RWPE2 (cell line): Measurements from ENCODE around the gene CFDP1.

Experiments
- ATAC-seq: fragments of 200-7000 bp; cut with Tn5 transposase; 3 replicates; pipeline ENCODE4 v1.9.1; 2021; ENCODE audit warnings: low read depth
- DNase-seq: peaks from one replicate; pipeline ENCODE4 v3.0.0-alpha.2; 2020; ENCODE audit warnings: low spot score
- H3K27ac ChIP-seq: fragments of 450-650 bp; 2 replicates; pipeline ENCODE4 v1.5.1; 2017; ENCODE audit warnings: mild to moderate bottlenecking; ENCODE audit not compliant: poor library complexity, severe bottlenecking
- H3K27me3 ChIP-seq: fragments of 250-450 bp; sonication (Bioruptor Pico); 2 replicates; pipeline ENCODE4 v1.5.1; 2021; ENCODE audit warnings: mild to moderate bottlenecking, moderate library complexity; ENCODE audit not compliant: insufficient read depth, poor library complexity, severe bottlenecking
- H3K36me3 ChIP-seq: fragments of 250-450 bp; sonication (Bioruptor Pico); 2 replicates; pipeline ENCODE4 v1.5.1; 2020; ENCODE audit warnings: low read depth, mild to moderate bottlenecking, moderate library complexity
- H3K4me1 ChIP-seq: fragments of 250-450 bp; sonication (Bioruptor Pico); 2 replicates; pipeline ENCODE4 v1.5.1; 2021; ENCODE audit warnings: mild to moderate bottlenecking, moderate library complexity; ENCODE audit not compliant: insufficient read depth, poor library complexity, severe bottlenecking
- H3K4me3 ChIP-seq: fragments of 250-450 bp; sonication (Bioruptor Pico); 2 replicates; pipeline ENCODE4 v1.5.1; 2021; ENCODE audit warnings: mild to moderate bottlenecking, moderate library complexity; ENCODE audit not compliant: severe bottlenecking
- H3K9me3 ChIP-seq: fragments of 250-450 bp; sonication (Bioruptor Pico); 2 replicates; pipeline ENCODE4 v1.5.1; 2021; ENCODE audit warnings: mild to moderate bottlenecking, moderate library complexity; ENCODE audit not compliant: severe bottlenecking
- TF ChIP-seq, protein P1 (sequence below): fragments of 450-650 bp; IDR thresholded peaks from one replicate; pipeline ENCODE4 v1.5.1; 2017; ENCODE audit warnings: mild to moderate bottlenecking, moderate library complexity; ENCODE audit not compliant: poor library complexity, severe bottlenecking

Gene CFDP1

DNA sequence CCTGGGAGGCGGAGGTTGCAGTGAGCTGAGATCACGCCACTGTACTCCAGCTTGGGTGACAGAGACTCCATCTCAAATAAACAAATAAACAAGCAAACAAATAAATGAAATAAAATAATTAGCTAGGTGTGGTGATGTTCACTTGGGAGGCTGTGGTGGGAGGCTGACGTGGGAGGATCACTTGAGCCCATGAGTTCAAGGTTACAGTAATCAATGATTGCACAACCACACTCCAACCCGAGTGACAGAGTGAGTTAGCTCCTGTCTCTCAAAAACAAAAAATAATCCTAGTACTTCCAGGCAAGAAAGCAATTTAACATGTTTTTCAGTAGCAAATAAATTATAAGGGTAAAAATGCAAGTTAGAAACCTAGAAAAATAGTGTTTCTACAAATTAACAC is 26.4 kb downstream of the CFDP1 start:
- H3K36me3 ChIP-seq, result peaks cover 59% of the 10 kb centered on the region
- TF ChIP-seq, protein P1, sequence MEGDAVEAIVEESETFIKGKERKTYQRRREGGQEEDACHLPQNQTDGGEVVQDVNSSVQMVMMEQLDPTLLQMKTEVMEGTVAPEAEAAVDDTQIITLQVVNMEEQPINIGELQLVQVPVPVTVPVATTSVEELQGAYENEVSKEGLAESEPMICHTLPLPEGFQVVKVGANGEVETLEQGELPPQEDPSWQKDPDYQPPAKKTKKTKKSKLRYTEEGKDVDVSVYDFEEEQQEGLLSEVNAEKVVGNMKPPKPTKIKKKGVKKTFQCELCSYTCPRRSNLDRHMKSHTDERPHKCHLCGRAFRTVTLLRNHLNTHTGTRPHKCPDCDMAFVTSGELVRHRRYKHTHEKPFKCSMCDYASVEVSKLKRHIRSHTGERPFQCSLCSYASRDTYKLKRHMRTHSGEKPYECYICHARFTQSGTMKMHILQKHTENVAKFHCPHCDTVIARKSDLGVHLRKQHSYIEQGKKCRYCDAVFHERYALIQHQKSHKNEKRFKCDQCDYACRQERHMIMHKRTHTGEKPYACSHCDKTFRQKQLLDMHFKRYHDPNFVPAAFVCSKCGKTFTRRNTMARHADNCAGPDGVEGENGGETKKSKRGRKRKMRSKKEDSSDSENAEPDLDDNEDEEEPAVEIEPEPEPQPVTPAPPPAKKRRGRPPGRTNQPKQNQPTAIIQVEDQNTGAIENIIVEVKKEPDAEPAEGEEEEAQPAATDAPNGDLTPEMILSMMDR, result no peak
- no peak overlapping the region for H3K4me3 ChIP-seq
- no peaks in the 10 kb centered on the region for H3K27me3 ChIP-seq
- H3K9me3 ChIP-seq, result no peaks in the 10 kb centered on the region
- no peak for ATAC-seq
- H3K4me1 ChIP-seq, result peaks cover 8% of the 10 kb centered on the region
- no peak overlapping the region for H3K27ac ChIP-seq
- DNase-seq, result no peak

- Histone ChIP-seq H3K4me3 (no peak overlapping the region), H3K36me3 (peaks cover 36% of the 10 kb centered on the region), H3K9me3 (no peaks in the 10 kb centered on the region), H3K27ac (no peak overlapping the region), H3K27me3 (no peaks in the 10 kb centered on the region), H3K4me1 (peaks cover 9% of the 10 kb centered on the region)
- no peak for DNase-seq
- ATAC-seq, result no peak
- TF ChIP-seq, protein P1, result peak; percentile 82
These were observed 30.4 kb downstream of the CFDP1 start for GRCh38 chr16:75402821-75403475.

GRCh38 chr16:75402159-75402820 is 31.0 kb downstream of the CFDP1 start:
- no peak for ATAC-seq
- H3K36me3 ChIP-seq, result peaks cover 35% of the 10 kb centered on the region
- no peak for DNase-seq
- peaks cover 9% of the 10 kb centered on the region for H3K4me1 ChIP-seq
- H3K9me3 ChIP-seq, result no peaks in the 10 kb centered on the region
- no peak overlapping the region for H3K4me3 ChIP-seq
- no peak overlapping the region for H3K27ac ChIP-seq
- no peaks in the 10 kb centered on the region for H3K27me3 ChIP-seq
- TF ChIP-seq, protein P1, result no peak

DNA sequence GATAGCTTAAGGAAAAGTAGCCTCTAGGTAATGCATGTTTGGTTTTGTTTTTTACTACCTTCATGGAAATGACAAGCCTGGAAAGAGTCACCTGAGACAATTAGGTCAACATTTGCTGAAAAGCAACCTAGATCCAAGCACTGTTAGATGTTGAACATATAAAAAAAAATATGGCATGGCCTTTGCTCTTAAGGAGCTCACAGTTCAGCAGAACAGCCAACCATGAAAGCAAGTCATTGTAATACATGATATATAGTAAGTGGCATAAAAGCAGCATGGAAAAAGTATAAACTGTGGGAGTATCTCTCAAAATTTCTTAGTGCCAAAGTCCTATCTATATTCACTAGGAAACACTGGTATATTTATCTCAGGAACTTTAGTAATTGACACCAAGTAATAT is 31.6 kb downstream of the CFDP1 start:
- Histone ChIP-seq H3K27me3 (no peaks in the 10 kb centered on the region), H3K36me3 (peaks cover 30% of the 10 kb centered on the region), H3K27ac (no peak overlapping the region), H3K4me1 (peaks cover 9% of the 10 kb centered on the region), H3K4me3 (no peak overlapping the region), H3K9me3 (no peaks in the 10 kb centered on the region)
- DNase-seq (no peak), ATAC-seq (no peak)
- TF ChIP-seq, protein P1, result no peak

- H3K36me3 ChIP-seq, result peaks cover 42% of the 10 kb centered on the region
- no peak overlapping the region for H3K27ac ChIP-seq
- DNase-seq, result no peak
- H3K4me3 ChIP-seq, result no peak overlapping the region
- TF ChIP-seq, protein P1, result no peak
- ATAC-seq, result no peak
- H3K27me3 ChIP-seq, result no peaks in the 10 kb centered on the region
- H3K9me3 ChIP-seq, result no peaks in the 10 kb centered on the region
- peaks cover 9% of the 10 kb centered on the region for H3K4me1 ChIP-seq
These were observed 35.0 kb downstream of the CFDP1 start for GRCh38 chr16:75398333-75398732.
